Astrocyte (in vitro differentiated cells and primary cell): Measurements from ENCODE around the gene CNTNAP5. TPM values are rescaled to one million over a fixed set of nuclear protein-coding genes. Genes with fewer than 3 reads are reported as not detected.

Experiments
- DNase-seq: peaks from one replicate; pipeline ENCODE4 v3.0.0-alpha.2; 2010; ENCODE audit warnings: low read depth
- FAIRE-seq: peaks from 2 replicates; lab custom pipeline; 2011; peaks lifted over from hg19 to GRCh38; lab: Jason Lieb, UNC
- H2AFZ ChIP-seq: 2 replicates; pipeline ENCODE4 v1.6.0; 2012; ENCODE audit warnings: low read depth, low read length, inconsistent platforms
- H3K27ac ChIP-seq: 2 replicates; pipeline ENCODE4 v1.5.1; 2011; ENCODE audit warnings: low read depth, low read length, inconsistent platforms
- H3K27me3 ChIP-seq: 2 replicates; pipeline ENCODE4 v1.6.0; 2011; ENCODE audit warnings: low read length, inconsistent platforms; ENCODE audit not compliant: insufficient read depth
- H3K36me3 ChIP-seq: 2 replicates; pipeline ENCODE4 v1.5.1; 2011; ENCODE audit warnings: low read length, inconsistent platforms; ENCODE audit not compliant: insufficient read depth
- H3K4me1 ChIP-seq: 2 replicates; pipeline ENCODE4 v1.5.1; 2011; ENCODE audit warnings: low read length, inconsistent platforms; ENCODE audit not compliant: insufficient read depth
- H3K4me2 ChIP-seq: 2 replicates; pipeline ENCODE4 v1.6.0; 2012; ENCODE audit warnings: low read length, inconsistent platforms
- H3K4me3 ChIP-seq: 2 replicates; pipeline ENCODE4 v1.5.1; 2011; ENCODE audit warnings: low read depth, mild to moderate bottlenecking, low read length, inconsistent platforms; ENCODE audit not compliant: insufficient read depth
- H3K79me2 ChIP-seq: 2 replicates; pipeline ENCODE4 v1.6.0; 2012; ENCODE audit warnings: mild to moderate bottlenecking, low read length, inconsistent platforms; ENCODE audit not compliant: insufficient read depth
- H3K9ac ChIP-seq: 2 replicates; pipeline ENCODE4 v1.6.0; 2012; ENCODE audit warnings: mild to moderate bottlenecking, low read length, inconsistent platforms
- H3K9me3 ChIP-seq: 2 replicates; pipeline ENCODE4 v1.5.1; 2012; ENCODE audit warnings: low read depth, mild to moderate bottlenecking, low read length, inconsistent platforms; ENCODE audit not compliant: insufficient read depth
- H4K20me1 ChIP-seq: 2 replicates; pipeline ENCODE4 v1.6.0; 2012; ENCODE audit warnings: low read length, inconsistent platforms; ENCODE audit not compliant: insufficient read depth
- H3K27ac Mint-ChIP-seq: one replicate; pipeline ENCODE4 v1.8.0; 2021; ENCODE audit warnings: mild to moderate bottlenecking, mixed read lengths; ENCODE audit not compliant: unreplicated experiment
- H3K27me3 Mint-ChIP-seq: one replicate; pipeline ENCODE4 v1.8.0; 2021; ENCODE audit warnings: low read depth, mixed read lengths; ENCODE audit not compliant: unreplicated experiment
- H3K36me3 Mint-ChIP-seq: one replicate; pipeline ENCODE4 v1.8.0; 2021; ENCODE audit warnings: low read depth, mixed read lengths; ENCODE audit not compliant: unreplicated experiment
- H3K4me1 Mint-ChIP-seq: one replicate; pipeline ENCODE4 v1.8.0; 2021; ENCODE audit warnings: low read depth, mixed read lengths; ENCODE audit not compliant: unreplicated experiment
- H3K4me3 Mint-ChIP-seq: one replicate; pipeline ENCODE4 v1.8.0; 2021; ENCODE audit warnings: mild to moderate bottlenecking, moderate library complexity, mixed read lengths; ENCODE audit not compliant: unreplicated experiment
- H3K9me3 Mint-ChIP-seq: one replicate; pipeline ENCODE4 v1.8.0; 2021; ENCODE audit warnings: mild to moderate bottlenecking, mixed read lengths; ENCODE audit not compliant: unreplicated experiment
- CTCF ChIP-seq: IDR thresholded peaks from 2 replicates; pipeline ENCODE4 v1.5.1; 2011; ENCODE audit warnings: low read depth, mild to moderate bottlenecking, inconsistent platforms, low read length, moderate library complexity; ENCODE audit not compliant: insufficient read depth
- EZH2 ChIP-seq: IDR thresholded peaks from 2 replicates; pipeline ENCODE4 v1.6.1; 2012; ENCODE audit warnings: mild to moderate bottlenecking, low read length, inconsistent platforms; ENCODE audit not compliant: insufficient read depth
- total RNA-seq: library from RNA; stranded (reverse); gene quantifications from 2 replicates; pipeline ENCODE4 v1.2.1, GENCODE V29; 2021

CNTNAP5 gene
- total RNA-seq, 1 donor from 2014 or later, result 0.30 TPM

- Histone ChIP-seq H3K27me3 (no peaks in the 10 kb centered on the region), H3K9ac (no peak overlapping the region), H3K4me1 (no peaks in the 10 kb centered on the region), H3K4me2 (no peak overlapping the region), H3K36me3 (no peaks in the 10 kb centered on the region), H3K4me3 (no peak overlapping the region), H3K79me2 (no peaks in the 10 kb centered on the region), H3K27ac (no peak overlapping the region), H3K9me3 (no peaks in the 10 kb centered on the region), H2AFZ (no peak overlapping the region), H4K20me1 (no peaks in the 10 kb centered on the region)
- no peaks in the 10 kb centered on the region for H3K27me3 Mint-ChIP-seq
- H3K36me3 Mint-ChIP-seq, result no peaks in the 10 kb centered on the region
- peaks cover 2% of the 10 kb centered on the region for H3K9me3 Mint-ChIP-seq
- no peak overlapping the region for H3K4me3 Mint-ChIP-seq
- TF ChIP-seq CTCF, result no peak
- TF ChIP-seq EZH2, result no peak
- no peak overlapping the region for H3K27ac Mint-ChIP-seq
- H3K4me1 Mint-ChIP-seq, result peaks cover 25% of the 10 kb centered on the region
- FAIRE-seq (no peak), DNase-seq (no peak)
These were observed 813.3 kb downstream of the CNTNAP5 start for GRCh38 chr2:124838406-124838805.

- no peak for FAIRE-seq
These were observed 842.2 kb downstream of the CNTNAP5 start for GRCh38 chr2:124867247-124867646.

More at GRCh38 chr2:124867247-124867646, 842.2 kb downstream of the CNTNAP5 start:
- Histone ChIP-seq H3K27ac (no peak overlapping the region), H3K9ac (no peak overlapping the region), H4K20me1 (no peaks in the 10 kb centered on the region), H3K27me3 (no peaks in the 10 kb centered on the region), H2AFZ (no peak overlapping the region), H3K36me3 (no peaks in the 10 kb centered on the region), H3K79me2 (no peaks in the 10 kb centered on the region), H3K4me3 (no peak overlapping the region), H3K9me3 (peaks cover 7% of the 10 kb centered on the region), H3K4me2 (no peak overlapping the region), H3K4me1 (no peaks in the 10 kb centered on the region)
- no peaks in the 10 kb centered on the region for H3K36me3 Mint-ChIP-seq
- H3K27ac Mint-ChIP-seq, result no peak overlapping the region
- no peaks in the 10 kb centered on the region for H3K27me3 Mint-ChIP-seq
- H3K4me3 Mint-ChIP-seq, result no peak overlapping the region
- no peaks in the 10 kb centered on the region for H3K9me3 Mint-ChIP-seq
- no peak for DNase-seq
- no peaks in the 10 kb centered on the region for H3K4me1 Mint-ChIP-seq
- TF ChIP-seq EZH2 (no peak), CTCF (no peak)
